GM23338 (cell line): Measurements from ENCODE around the gene SUN3. TPM values are rescaled to one million over a fixed set of nuclear protein-coding genes. Genes with fewer than 3 reads are reported as not detected.

Experiments used
- ATAC-seq: fragments of 200-7000 bp; cut with Tn5 transposase; 3 replicates; pipeline ENCODE4 v1.9.1; 2020
- DNase-seq: peaks from one replicate; pipeline ENCODE4 v3.0.0-alpha.2; 2015; ENCODE audit warnings: low spot score
- H2AFZ ChIP-seq: fragments of 200-600 bp; sonication (generic); 2 replicates; pipeline ENCODE4 v1.8.0; 2016; ENCODE audit warnings: antibody characterized with exemption, mild to moderate bottlenecking, moderate library complexity
- H3F3A ChIP-seq: fragments of 200-600 bp; sonication (generic); replicated peaks from 2 replicates; pipeline ENCODE4 v1.8.0; 2017; ENCODE audit warnings: antibody characterized with exemption, mixed run types, low read depth
- H3K27ac ChIP-seq: fragments of 200-600 bp; sonication (generic); 2 replicates; pipeline ENCODE4 v1.6.1; 2016; ENCODE audit warnings: low read depth
- H3K27me3 ChIP-seq: fragments of 200-600 bp; sonication (generic); 2 replicates; pipeline ENCODE4 v1.8.0; 2016; ENCODE audit warnings: mild to moderate bottlenecking, mixed run types, moderate library complexity; ENCODE audit not compliant: insufficient read depth
- H3K36me3 ChIP-seq: fragments of 200-600 bp; sonication (generic); 2 replicates; pipeline ENCODE4 v1.8.0; 2016; ENCODE audit warnings: mild to moderate bottlenecking; ENCODE audit not compliant: insufficient read depth
- H3K4me1 ChIP-seq: fragments of 200-600 bp; sonication (generic); 2 replicates; pipeline ENCODE4 v1.8.0; 2016; ENCODE audit warnings: mild to moderate bottlenecking, moderate library complexity; ENCODE audit not compliant: insufficient read depth
- H3K4me2 ChIP-seq: fragments of 200-600 bp; sonication (generic); 2 replicates; pipeline ENCODE4 v1.7.1; 2017; ENCODE audit warnings: mixed run types
- H3K4me3 ChIP-seq: fragments of 200-600 bp; sonication (generic); 2 replicates; pipeline ENCODE4 v1.6.1; 2016; ENCODE audit warnings: mixed run types
- H3K79me2 ChIP-seq: fragments of 200-600 bp; sonication (generic); replicated peaks from 2 replicates; pipeline ENCODE4 v1.8.0; 2017; ENCODE audit warnings: mild to moderate bottlenecking; ENCODE audit not compliant: insufficient read depth
- H3K9me2 ChIP-seq: fragments of 200-600 bp; sonication (generic); 2 replicates; pipeline ENCODE4 v1.8.0; 2017; ENCODE audit not compliant: insufficient read depth
- H4K20me1 ChIP-seq: fragments of 200-600 bp; sonication (generic); replicated peaks from 2 replicates; pipeline ENCODE4 v1.8.0; 2017; ENCODE audit warnings: mild to moderate bottlenecking; ENCODE audit not compliant: insufficient read depth
- H3K27ac Mint-ChIP-seq: 2 replicates; pipeline ENCODE4 v1.8.0; 2020; ENCODE audit warnings: inconsistent platforms, mild to moderate bottlenecking, moderate library complexity, mixed read lengths
- H3K27me3 Mint-ChIP-seq: 3 replicates; pipeline ENCODE4 v1.8.0; 2022; ENCODE audit warnings: low read depth, mild to moderate bottlenecking, moderate library complexity, mixed read lengths, inconsistent platforms; ENCODE audit not compliant: insufficient read depth, poor library complexity
- H3K36me3 Mint-ChIP-seq: 3 replicates; pipeline ENCODE4 v1.8.0; 2021; ENCODE audit warnings: low read depth, mild to moderate bottlenecking, inconsistent platforms, moderate library complexity, mixed read lengths
- H3K4me1 Mint-ChIP-seq: 3 replicates; pipeline ENCODE4 v1.8.0; 2020; ENCODE audit warnings: mild to moderate bottlenecking, inconsistent platforms, mixed read lengths
- H3K4me3 Mint-ChIP-seq: 3 replicates; pipeline ENCODE4 v1.8.0; 2021; ENCODE audit warnings: moderate library complexity, mild to moderate bottlenecking, inconsistent platforms, mixed read lengths
- H3K9me3 Mint-ChIP-seq: 3 replicates; pipeline ENCODE4 v1.8.0; 2020; ENCODE audit warnings: moderate library complexity, mild to moderate bottlenecking, inconsistent platforms, mixed read lengths
- EZH2 ChIP-seq: fragments of 200-600 bp; sonication (generic); IDR thresholded peaks from one replicate; pipeline ENCODE4 v1.8.0; 2017; ENCODE audit warnings: antibody characterized with exemption, mild to moderate bottlenecking, low read depth; ENCODE audit not compliant: unreplicated experiment
- JUNB ChIP-seq: IDR thresholded peaks from one replicate; pipeline ENCODE4 v1.6.1; 2016; ENCODE audit warnings: antibody characterized with exemption; ENCODE audit not compliant: unreplicated experiment
- NANOG ChIP-seq: IDR thresholded peaks from 2 replicates; pipeline ENCODE4 v1.6.1; 2016; ENCODE audit warnings: antibody characterized with exemption, borderline replicate concordance
- STAT1 ChIP-seq: IDR thresholded peaks from one replicate; pipeline ENCODE4 v1.6.1; 2016; ENCODE audit warnings: antibody characterized with exemption; ENCODE audit not compliant: unreplicated experiment
- ZNF114 ChIP-seq: fragments of 250-450 bp; sonication (Bioruptor Pico); IDR thresholded peaks from 2 replicates; pipeline ENCODE4 v1.5.0; 2020; ENCODE audit warnings: mild to moderate bottlenecking, moderate library complexity
- polyA plus RNA-seq: library from polyadenylated mRNA; unstranded; fragments of >200 nt; fragmentation: Nextera tagmentation; extraction: Ambion mirVana; gene quantifications from 2 replicates; pipeline ENCODE4 v1.2.1, GENCODE V29; 2016
- total RNA-seq: library from RNA; depleted of rRNA; stranded (reverse); fragments of >200 nt; shearing (Covaris generic); gene quantifications from 2 replicates; pipeline ENCODE4 v1.2.3, GENCODE V29; 2014
- TF ChIP-seq, protein P1 (sequence below): fragments of 250-450 bp; sonication (Bioruptor Pico); IDR thresholded peaks from 2 replicates; pipeline ENCODE4 v1.5.0; 2020; ENCODE audit warnings: mild to moderate bottlenecking, moderate library complexity
- TF ChIP-seq, protein P2 (sequence below), 2 experiments: fragments of 200-600 bp in 1 of 2; sonication (generic) in 1 of 2; conservative IDR thresholded peaks; 2 replicates each; pipeline versions ENCODE4 v1.5.1 to v1.6.1; 2016 to 2017; ENCODE audit warnings: antibody characterized with exemption in 2 of 2, low read depth in 2 of 2, mild to moderate bottlenecking in 2 of 2, moderate library complexity in 1 of 2

SUN3 gene
- total and polyA plus RNA-seq, 2 experiments from 2014 or later, result 0.52 TPM; not detected in 1

DNA sequence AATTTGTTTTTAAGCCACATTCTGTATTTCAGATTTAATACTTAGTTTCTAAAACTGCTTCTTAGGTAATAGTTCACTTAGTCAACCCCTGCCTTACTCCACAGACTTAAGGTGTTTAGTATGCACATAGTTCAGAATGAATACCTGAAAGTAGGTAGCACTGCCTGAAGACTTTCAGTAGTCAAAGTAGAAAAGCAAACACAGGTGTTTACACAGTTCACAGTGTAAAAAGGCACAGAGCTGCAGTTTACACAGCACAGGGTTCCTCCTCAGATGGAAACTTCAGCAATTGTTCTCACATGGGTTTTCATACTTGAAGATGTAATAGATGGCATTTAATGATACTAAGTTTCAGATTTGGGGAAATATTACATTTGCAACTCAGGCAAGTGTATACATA is 77.5 kb downstream of the SUN3 start:
- DNase-seq (no peak), ATAC-seq (no peak)
- Histone ChIP-seq H3K27me3 (no peaks in the 10 kb centered on the region), H3K4me3 (no peak overlapping the region), H4K20me1 (peaks cover 3% of the 10 kb centered on the region; the same call in 1 of the 2 replicates), H3K4me2 (no peak overlapping the region), H3K36me3 (peaks cover 9% of the 10 kb centered on the region), H3K4me1 (peaks cover 6% of the 10 kb centered on the region), H3K9me2 (no peaks in the 10 kb centered on the region), H3F3A (0 out of 2 replicates have a peak, but pooled peaks cover 3% of the 10 kb centered on the region), H2AFZ (no peak overlapping the region), H3K79me2 (no peaks in the 10 kb centered on the region), H3K27ac (no peak overlapping the region)
- no peak overlapping the region for H3K27ac Mint-ChIP-seq
- H3K36me3 Mint-ChIP-seq, result peaks cover 6% of the 10 kb centered on the region; the same call in 2 of the 3 replicates
- peaks cover 30% of the 10 kb centered on the region for H3K4me1 Mint-ChIP-seq
- peaks cover 7% of the 10 kb centered on the region for H3K27me3 Mint-ChIP-seq
- TF ChIP-seq JUNB, result no peak
- TF ChIP-seq NANOG, result no peak
- no peak for TF ChIP-seq ZNF114 (CRISPR knock-in tag)
- TF ChIP-seq EZH2, result no peak
- no peak for TF ChIP-seq STAT1
- TF ChIP-seq, protein P1, sequence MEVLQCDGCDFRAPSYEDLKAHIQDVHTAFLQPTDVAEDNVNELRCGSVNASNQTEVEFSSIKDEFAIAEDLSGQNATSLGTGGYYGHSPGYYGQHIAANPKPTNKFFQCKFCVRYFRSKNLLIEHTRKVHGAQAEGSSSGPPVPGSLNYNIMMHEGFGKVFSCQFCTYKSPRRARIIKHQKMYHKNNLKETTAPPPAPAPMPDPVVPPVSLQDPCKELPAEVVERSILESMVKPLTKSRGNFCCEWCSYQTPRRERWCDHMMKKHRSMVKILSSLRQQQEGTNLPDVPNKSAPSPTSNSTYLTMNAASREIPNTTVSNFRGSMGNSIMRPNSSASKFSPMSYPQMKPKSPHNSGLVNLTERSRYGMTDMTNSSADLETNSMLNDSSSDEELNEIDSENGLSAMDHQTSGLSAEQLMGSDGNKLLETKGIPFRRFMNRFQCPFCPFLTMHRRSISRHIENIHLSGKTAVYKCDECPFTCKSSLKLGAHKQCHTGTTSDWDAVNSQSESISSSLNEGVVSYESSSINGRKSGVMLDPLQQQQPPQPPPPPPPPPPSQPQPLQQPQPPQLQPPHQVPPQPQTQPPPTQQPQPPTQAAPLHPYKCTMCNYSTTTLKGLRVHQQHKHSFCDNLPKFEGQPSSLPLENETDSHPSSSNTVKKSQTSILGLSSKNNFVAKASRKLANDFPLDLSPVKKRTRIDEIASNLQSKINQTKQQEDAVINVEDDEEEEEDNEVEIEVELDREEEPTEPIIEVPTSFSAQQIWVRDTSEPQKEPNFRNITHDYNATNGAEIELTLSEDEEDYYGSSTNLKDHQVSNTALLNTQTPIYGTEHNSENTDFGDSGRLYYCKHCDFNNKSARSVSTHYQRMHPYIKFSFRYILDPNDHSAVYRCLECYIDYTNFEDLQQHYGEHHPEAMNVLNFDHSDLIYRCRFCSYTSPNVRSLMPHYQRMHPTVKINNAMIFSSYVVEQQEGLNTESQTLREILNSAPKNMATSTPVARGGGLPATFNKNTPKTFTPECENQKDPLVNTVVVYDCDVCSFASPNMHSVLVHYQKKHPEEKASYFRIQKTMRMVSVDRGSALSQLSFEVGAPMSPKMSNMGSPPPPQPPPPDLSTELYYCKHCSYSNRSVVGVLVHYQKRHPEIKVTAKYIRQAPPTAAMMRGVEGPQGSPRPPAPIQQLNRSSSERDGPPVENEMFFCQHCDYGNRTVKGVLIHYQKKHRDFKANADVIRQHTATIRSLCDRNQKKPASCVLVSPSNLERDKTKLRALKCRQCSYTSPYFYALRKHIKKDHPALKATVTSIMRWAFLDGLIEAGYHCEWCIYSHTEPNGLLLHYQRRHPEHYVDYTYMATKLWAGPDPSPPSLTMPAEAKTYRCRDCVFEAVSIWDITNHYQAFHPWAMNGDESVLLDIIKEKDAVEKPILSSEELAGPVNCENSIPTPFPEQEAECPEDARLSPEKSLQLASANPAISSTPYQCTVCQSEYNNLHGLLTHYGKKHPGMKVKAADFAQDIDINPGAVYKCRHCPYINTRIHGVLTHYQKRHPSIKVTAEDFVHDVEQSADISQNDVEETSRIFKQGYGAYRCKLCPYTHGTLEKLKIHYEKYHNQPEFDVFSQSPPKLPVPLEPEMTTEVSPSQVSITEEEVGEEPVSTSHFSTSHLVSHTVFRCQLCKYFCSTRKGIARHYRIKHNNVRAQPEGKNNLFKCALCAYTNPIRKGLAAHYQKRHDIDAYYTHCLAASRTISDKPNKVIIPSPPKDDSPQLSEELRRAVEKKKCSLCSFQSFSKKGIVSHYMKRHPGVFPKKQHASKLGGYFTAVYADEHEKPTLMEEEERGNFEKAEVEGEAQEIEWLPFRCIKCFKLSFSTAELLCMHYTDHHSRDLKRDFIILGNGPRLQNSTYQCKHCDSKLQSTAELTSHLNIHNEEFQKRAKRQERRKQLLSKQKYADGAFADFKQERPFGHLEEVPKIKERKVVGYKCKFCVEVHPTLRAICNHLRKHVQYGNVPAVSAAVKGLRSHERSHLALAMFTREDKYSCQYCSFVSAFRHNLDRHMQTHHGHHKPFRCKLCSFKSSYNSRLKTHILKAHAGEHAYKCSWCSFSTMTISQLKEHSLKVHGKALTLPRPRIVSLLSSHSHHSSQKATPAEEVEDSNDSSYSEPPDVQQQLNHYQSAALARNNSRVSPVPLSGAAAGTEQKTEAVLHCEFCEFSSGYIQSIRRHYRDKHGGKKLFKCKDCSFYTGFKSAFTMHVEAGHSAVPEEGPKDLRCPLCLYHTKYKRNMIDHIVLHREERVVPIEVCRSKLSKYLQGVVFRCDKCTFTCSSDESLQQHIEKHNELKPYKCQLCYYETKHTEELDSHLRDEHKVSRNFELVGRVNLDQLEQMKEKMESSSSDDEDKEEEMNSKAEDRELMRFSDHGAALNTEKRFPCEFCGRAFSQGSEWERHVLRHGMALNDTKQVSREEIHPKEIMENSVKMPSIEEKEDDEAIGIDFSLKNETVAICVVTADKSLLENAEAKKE (CRISPR knock-in tag), result no peak
- no peaks in the 10 kb centered on the region for H3K9me3 Mint-ChIP-seq
- no peak overlapping the region for H3K4me3 Mint-ChIP-seq

DNA sequence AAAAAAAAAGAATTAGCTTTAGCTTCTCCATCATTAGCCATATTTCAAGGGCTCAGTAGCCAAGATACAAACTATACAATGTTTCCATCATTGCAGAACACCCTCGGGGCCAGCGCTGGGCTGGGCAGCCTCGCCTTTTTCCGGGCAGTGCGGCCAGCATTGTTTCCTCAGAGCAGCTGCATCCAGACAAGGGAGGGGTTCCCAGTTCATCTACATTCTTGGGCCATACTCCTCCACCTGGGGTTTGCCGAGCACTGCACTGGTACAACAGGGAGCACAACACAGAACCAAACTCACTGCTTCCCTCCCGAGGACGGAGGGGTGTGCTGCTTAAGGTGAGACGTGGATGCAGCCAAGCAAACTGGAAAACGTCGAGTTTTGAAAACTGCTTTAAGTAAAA is 78.2 kb downstream of the SUN3 start:
- Histone ChIP-seq H3K27me3 (no peaks in the 10 kb centered on the region), H2AFZ (no peak overlapping the region), H3F3A (0 out of 2 replicates have a peak, but pooled peaks cover 3% of the 10 kb centered on the region), H4K20me1 (no peaks in the 10 kb centered on the region), H3K4me1 (peaks cover 6% of the 10 kb centered on the region), H3K4me3 (no peak overlapping the region), H3K4me2 (no peak overlapping the region), H3K27ac (no peak overlapping the region), H3K79me2 (no peaks in the 10 kb centered on the region), H3K9me2 (no peaks in the 10 kb centered on the region), H3K36me3 (peaks cover 9% of the 10 kb centered on the region)
- Mint-ChIP-seq H3K9me3 (no peaks in the 10 kb centered on the region), H3K36me3 (peaks cover 5% of the 10 kb centered on the region; the same call in 2 of the 3 replicates), H3K27ac (no peak overlapping the region), H3K4me1 (peaks cover 27% of the 10 kb centered on the region), H3K4me3 (no peak overlapping the region), H3K27me3 (peaks cover 7% of the 10 kb centered on the region)
- DNase-seq (peak; percentile 58), ATAC-seq (peak; percentile 82)
- TF ChIP-seq, protein P2, sequence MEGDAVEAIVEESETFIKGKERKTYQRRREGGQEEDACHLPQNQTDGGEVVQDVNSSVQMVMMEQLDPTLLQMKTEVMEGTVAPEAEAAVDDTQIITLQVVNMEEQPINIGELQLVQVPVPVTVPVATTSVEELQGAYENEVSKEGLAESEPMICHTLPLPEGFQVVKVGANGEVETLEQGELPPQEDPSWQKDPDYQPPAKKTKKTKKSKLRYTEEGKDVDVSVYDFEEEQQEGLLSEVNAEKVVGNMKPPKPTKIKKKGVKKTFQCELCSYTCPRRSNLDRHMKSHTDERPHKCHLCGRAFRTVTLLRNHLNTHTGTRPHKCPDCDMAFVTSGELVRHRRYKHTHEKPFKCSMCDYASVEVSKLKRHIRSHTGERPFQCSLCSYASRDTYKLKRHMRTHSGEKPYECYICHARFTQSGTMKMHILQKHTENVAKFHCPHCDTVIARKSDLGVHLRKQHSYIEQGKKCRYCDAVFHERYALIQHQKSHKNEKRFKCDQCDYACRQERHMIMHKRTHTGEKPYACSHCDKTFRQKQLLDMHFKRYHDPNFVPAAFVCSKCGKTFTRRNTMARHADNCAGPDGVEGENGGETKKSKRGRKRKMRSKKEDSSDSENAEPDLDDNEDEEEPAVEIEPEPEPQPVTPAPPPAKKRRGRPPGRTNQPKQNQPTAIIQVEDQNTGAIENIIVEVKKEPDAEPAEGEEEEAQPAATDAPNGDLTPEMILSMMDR (conservative IDR thresholded peaks at IDR 0.05; ENCODE audit: low read depth in 2 of 2), result peak in 1 of 2 experiments; percentile 23; a peak in 2 of 4 replicates
- TF ChIP-seq STAT1, result no peak
